ENCODE measurements around the gene CAMTA1.

The CAMTA1 gene

GRCh38 chr1:7613106-7613850 is 828.0 kb downstream of the CAMTA1 start:
- no peak for DNase-seq

GRCh38 chr1:7613851-7614205 is 828.6 kb downstream of the CAMTA1 start:
- no peak for DNase-seq

GRCh38 chr1:7614576-7615074 is 829.4 kb downstream of the CAMTA1 start:
- no peak for DNase-seq

DNA sequence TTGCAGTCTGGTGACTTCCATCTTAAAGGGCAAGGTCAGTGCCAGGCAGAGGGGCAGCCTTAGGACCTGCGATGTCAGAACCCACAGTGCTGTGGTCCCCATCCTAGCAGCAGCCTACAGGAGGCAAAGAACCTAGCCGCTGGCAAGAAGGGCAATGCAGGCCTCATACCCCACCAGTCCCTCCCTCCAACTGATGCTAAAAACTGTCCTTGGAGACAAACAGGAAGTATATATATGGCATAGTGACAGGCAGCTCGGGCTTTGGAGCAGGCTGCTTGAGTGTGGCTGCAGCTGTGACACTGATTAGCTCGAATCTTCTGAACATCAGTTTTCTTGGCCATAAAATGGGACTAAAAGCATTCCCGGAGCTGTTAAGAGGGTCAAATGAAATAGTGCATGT is 829.9 kb downstream of the CAMTA1 start:
- no peak for DNase-seq

GRCh38 chr1:7616076-7616832 is 831.0 kb downstream of the CAMTA1 start:
- peak in 1 of 4 experiments; percentile 5 for DNase-seq

DNA sequence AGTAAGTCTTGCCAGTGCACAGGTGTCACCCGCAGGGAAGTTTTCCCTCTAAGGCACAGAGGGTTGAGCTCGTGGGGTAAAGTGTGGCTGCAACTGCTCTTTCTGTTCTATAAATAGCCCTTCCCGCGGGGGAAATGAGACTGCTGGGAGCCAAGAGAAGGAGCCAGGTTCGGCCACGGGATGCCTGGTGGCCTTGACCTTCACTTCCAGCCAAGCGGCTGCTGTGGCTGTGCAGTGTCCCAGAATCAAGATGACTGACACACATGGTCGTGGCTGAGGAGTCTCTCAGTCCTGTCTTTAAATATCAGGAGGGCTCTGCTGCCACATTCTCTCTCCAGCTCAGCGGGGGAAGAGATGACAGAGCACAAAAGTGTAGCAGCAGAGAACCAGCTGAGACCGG is 831.7 kb downstream of the CAMTA1 start:
- DNase-seq: no peak

- no peak for DNase-seq
These were observed 832.6 kb downstream of the CAMTA1 start for GRCh38 chr1:7617826-7618225.

DNA sequence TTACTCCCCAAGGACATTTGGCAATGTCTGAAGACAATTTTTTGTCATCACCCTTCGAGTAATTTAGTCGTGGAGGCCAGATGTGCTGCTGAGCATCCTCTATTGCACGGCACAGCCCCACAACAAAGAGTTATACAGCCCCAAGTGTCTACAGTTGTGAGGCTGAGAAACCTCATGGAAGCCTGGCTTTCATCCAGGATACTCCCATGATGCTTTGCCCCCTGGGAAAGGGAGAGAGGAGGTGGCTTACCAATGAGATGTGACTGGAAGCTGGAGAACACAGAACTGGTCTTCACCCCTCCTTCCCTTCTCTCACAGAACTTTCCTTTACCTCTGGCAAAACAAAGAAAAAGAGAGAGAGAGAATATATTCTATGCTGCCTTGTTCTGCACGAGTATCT is 834.9 kb downstream of the CAMTA1 start:
- no peak for DNase-seq

- no peak for DNase-seq
These were observed 836.3 kb downstream of the CAMTA1 start for GRCh38 chr1:7621334-7622219.

GRCh38 chr1:7623842-7624241 is 838.6 kb downstream of the CAMTA1 start:
- no peak for DNase-seq

GRCh38 chr1:7624791-7625355 is 839.6 kb downstream of the CAMTA1 start:
- DNase-seq: no peak

DNA sequence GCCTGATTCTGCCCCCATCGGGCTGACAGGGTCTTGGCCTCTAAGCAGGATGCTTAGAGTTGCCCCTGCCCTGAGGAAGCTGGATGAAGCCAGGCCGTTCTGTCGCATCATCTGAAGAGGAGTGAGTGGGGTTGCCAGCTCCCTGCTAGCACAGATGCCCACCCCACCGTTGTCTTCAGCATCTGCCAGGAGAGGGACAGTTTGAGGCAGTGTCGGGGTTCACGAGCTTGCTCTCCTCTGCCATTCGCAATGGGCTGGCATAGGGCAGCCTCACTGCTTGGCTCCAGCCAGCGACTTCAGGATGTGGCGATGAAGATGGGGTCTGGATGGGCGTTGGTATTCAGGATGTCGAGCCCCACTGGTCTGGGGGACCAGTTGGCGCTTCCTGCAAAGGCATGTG is 840.1 kb downstream of the CAMTA1 start:
- no peak for DNase-seq

DNA sequence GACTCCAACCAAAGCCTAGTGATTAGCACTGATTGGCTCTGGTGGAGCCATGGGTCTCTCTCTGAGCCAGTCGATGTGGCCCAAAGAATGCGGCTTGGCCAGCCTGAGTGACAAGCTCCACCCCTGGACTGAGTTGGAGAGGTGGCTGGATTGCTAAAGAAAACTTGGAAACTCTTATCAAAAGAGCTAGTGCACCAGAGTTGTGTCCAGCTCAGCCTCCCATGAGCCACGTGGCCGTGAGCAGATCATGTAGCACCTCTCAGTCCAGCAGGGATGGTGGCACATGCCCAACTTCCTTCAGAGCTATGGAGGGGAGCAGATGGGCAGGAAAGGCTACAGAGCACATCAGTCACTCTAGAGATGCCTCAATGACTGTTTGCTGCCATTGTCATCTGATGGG is 843.0 kb downstream of the CAMTA1 start:
- DNase-seq: no peak

DNA sequence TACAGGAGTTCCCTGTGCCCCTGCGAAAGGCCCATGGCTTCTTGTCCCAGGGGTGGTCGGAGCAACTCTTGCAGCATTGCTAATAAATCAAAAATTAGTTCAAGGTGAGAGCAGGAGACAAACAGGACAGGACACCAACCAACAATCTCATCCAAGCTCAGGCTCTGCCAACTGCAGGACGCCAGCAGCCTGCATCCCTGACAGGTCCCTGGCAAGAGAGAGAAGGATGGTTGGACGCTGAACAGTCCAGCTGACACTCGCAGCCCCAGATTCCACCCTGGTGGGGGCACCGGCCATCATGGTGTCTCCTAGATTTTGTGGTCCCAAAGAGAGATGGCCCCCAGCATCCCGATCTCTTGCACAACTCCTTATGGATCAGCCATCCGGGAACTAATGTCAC is 843.8 kb downstream of the CAMTA1 start:
- no peak for DNase-seq

DNA sequence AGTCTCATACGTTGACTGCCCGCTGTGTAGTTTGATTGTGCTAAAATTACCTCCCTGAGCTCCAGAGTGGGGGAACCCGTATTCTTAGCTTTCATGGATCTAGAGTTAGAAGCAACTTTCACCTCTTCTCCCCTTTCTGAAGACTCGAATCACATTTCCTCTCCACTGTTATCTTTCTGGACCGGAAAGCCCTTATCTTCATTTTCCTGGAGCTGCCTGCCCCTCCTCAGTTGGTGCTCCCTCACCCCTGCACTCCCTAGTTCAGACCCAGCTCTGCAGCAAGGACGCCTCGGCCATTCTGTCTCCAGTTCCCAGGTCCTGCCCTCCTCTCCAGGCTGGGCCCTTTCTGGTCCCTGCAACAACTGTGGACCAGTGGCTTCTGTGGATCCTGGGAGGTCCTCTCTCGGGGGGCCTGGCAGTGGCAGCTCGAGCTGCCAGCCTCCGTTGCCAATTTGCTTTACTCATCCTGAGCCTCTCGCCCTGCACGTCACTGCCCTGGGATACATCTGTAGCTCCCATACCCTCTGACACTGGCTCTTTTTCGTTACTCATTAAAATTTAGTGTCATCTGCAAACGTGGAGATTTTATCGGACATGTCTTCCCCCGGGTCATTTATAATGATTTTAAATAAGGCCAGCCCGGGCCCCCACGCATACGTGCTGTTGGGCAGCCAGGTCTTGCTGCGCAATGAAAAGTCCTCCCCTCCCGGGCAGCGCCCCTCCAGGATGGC is 844.4 kb downstream of the CAMTA1 start:
- DNase-seq: no peak

DNA sequence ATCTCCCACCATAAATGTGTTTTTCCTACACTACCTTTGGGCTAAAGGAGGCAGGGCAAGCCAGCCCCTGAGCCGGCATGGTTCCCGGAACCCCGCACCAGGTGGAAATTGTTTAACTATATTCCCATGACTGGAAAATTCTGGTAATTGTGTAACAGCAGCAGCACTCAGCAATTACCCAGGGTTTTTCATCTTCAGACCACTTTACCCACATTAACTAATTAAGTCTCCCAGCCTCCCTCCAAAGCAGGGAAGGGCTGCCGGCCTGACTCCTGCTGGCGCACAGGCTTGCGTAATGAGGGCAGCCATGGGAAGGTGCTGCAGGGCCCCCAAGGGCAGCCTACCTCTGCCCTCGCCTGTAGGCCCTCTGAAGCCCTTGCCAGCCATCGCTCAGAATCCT is 845.1 kb downstream of the CAMTA1 start:
- no peak for DNase-seq

DNA sequence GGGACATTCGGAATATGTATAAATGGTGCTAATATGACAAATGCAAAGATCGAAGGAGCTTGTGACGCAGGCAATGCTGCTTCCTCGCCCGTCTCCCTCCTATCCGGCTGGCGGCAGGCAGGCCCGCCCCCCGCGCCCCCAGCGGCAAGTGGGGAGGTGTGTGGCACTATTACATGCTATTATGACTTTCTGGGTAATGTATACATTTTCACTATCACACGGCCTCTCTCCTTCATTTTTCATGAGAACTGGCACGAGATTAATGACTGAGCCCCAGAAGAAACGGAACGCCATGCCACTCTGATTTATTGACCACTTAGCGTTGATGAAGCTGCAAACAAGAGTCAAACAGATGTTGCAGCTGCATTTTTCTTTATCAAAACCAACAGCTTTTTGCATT is 846.9 kb downstream of the CAMTA1 start:
- no peak for DNase-seq

DNA sequence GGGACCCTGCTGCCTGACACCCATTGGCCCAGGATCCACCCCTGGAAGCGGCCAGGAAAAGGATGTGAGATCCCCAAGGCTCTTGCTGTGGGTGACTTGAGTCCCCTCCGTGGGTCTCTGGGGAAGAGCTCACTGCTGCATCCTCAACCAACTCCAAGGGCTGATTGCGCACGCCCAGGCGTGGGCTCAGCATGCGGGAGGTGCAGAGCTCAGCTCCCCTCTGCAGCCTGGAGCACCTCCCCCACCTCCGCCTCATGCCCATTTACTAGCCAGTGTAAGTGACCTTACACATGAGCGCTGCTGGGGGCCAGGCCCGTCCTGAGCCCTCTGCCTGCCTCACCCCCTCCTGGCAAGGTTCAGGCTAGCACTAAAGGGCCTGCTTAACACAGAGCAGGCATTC is 847.4 kb downstream of the CAMTA1 start:
- no peak for DNase-seq

- DNase-seq: no peak
These were observed 848.4 kb downstream of the CAMTA1 start for GRCh38 chr1:7633506-7634245.

GRCh38 chr1:7634546-7635240 is 849.4 kb downstream of the CAMTA1 start:
- no peak for DNase-seq

Measured in activated naive CD4-positive, alpha-beta T cell (primary cell).